Measurements from ENCODE around the gene TRMT2A. TPM values are rescaled to one million over a fixed set of nuclear protein-coding genes. Genes with fewer than 3 reads are reported as not detected.
"Not testable (repeated sequence)": the region's sequence is repeated elsewhere in the genome, so short reads cannot be mapped to it uniquely, and the experiment has no call there.

TRMT2A gene
- total and polyA plus RNA-seq, 8 donors = 39.3 to 60.4 (median 46.6) TPM

DNA sequence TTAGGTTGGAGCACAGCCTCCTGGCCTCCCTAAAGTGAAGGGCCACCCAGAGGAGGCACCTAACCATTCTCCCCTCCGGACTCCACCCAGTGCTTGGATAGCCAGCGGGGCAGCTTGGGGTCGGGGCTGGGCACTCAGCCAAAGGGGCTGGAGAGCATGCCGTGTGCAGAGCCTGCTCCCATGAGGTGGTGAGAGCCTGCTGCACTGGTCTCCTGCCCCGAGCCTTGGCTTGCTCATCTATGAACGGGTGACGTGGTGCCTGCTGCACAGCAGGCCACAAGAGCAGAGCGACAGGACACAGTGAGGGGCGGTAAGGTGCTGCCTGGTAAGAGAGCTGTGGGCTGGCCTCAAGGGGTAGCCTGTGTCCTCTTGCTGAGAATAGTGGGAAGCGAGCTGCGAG lies 47.8 kb upstream of the TRMT2A start:
- Histone ChIP-seq H3K4me3 (no peak overlapping the region), H3K36me3 (no peaks in the 10 kb centered on the region), H3K27ac (no peak overlapping the region), H3K4me1 (no peaks in the 10 kb centered on the region), H3K27me3 (no peaks in the 10 kb centered on the region), H3K9me3 (no peaks in the 10 kb centered on the region)
- DNase-seq (no peak), ATAC-seq (no peak)
- TF ChIP-seq, protein P1, sequence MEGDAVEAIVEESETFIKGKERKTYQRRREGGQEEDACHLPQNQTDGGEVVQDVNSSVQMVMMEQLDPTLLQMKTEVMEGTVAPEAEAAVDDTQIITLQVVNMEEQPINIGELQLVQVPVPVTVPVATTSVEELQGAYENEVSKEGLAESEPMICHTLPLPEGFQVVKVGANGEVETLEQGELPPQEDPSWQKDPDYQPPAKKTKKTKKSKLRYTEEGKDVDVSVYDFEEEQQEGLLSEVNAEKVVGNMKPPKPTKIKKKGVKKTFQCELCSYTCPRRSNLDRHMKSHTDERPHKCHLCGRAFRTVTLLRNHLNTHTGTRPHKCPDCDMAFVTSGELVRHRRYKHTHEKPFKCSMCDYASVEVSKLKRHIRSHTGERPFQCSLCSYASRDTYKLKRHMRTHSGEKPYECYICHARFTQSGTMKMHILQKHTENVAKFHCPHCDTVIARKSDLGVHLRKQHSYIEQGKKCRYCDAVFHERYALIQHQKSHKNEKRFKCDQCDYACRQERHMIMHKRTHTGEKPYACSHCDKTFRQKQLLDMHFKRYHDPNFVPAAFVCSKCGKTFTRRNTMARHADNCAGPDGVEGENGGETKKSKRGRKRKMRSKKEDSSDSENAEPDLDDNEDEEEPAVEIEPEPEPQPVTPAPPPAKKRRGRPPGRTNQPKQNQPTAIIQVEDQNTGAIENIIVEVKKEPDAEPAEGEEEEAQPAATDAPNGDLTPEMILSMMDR (IDR thresholded peaks at IDR 0.05) = no peak
- intact Hi-C loops (cut with DNase I) = no loop called here

DNA sequence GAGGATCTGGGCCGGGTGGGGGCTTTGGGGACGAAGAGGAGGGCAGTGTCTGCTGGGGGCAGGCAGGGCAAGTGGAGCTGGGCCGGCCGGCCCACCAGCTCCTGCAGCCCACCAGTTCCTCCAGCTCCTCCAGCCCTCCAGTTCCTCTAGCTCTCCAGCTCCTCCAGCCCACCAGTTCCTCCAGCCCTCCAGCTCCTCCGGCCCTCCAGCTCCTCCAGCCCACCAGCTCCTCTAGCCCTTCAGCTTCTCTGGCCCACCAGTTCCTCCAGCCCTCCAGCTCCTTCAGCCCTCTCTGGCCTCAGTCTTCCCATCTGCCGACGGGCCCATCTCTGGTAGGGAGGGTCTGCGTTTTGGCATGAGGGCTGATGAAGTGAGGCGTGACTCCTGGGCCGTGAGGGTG lies 43.0 kb upstream of the TRMT2A start:
- TF ChIP-seq, protein P1 (IDR thresholded peaks at IDR 0.05) = no peak
- H3K27ac ChIP-seq = no peak overlapping the region
- intact Hi-C loops (cut with DNase I) = no loop called here
- H3K4me1 ChIP-seq = peaks cover 0 to 7% of the 10 kb centered on the region in 2 donors
- H3K27me3 ChIP-seq = peaks cover 0 to 16% of the 10 kb centered on the region in 2 donors
- no peaks in the 10 kb centered on the region for H3K9me3 ChIP-seq
- DNase-seq = no peak
- no peak for ATAC-seq
- no peak overlapping the region for H3K4me3 ChIP-seq
- no peaks in the 10 kb centered on the region for H3K36me3 ChIP-seq

DNA sequence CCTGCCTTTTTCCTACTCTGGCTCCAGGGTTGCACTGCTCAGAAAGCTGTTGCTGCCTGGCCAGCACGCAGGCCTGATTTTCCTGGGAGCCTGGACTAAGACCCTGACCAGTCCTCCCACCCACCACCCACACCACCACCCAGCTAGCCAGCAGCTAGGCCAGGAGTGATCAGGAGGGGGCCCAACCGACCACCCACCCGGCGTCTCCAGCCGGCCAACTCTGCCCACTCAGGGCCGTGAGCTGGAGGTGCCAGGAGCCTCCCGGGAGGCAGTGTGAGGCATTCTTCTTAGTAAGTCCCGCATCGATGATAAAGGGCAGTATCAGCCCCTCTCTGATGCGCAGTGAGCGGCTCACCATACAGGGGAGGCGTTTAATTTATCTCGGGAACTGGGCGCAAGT lies 42.5 kb upstream of the TRMT2A start:
- not testable (repeated sequence) for H3K4me3 ChIP-seq, H3K36me3 ChIP-seq, DNase-seq, H3K9me3 ChIP-seq, ATAC-seq, H3K27ac ChIP-seq, H3K4me1 ChIP-seq
- intact Hi-C loops (cut with DNase I) = loop anchor here (5.0 to 10.0 kb wide), 2 partner anchors 108 to 125 kb away; partner anchors contain the start of gene RTN4R (in 1 of the 2)
- peaks cover 0 to 21% of the 10 kb centered on the region in 2 donors for H3K27me3 ChIP-seq

DNA sequence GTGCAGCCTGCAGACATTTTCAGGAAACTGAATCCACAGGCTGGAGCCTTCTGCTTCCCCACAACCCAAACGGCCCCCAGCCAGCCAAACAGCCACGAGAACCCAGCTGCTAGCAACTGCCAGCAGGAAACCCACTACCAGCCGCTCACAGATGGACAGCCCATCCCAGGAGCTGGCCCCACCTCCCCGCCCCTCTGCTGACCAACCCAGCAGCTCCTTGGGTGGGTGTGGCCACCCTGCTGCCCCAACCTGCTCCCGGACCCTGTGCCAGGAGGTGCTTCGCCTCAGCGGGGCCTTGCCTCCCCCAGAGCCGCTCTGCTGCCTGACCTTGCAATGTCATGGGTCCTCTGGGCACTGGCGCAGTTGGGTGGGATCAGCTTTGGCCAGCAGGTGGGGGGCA lies 42.0 kb upstream of the TRMT2A start:
- Histone ChIP-seq H3K36me3 (no peaks in the 10 kb centered on the region), H3K9me3 (no peaks in the 10 kb centered on the region), H3K4me3 (no peak overlapping the region), H3K27me3 (peaks cover 0 to 26% of the 10 kb centered on the region in 2 donors), H3K27ac (no peak overlapping the region), H3K4me1 (peaks cover 0 to 7% of the 10 kb centered on the region in 2 donors)
- intact Hi-C loops (cut with DNase I) = loop anchor here (5.0 to 10.0 kb wide), 2 partner anchors 108 to 126 kb away; partner anchors contain the start of gene RTN4R (in 1 of the 2)
- TF ChIP-seq, protein P1 (IDR thresholded peaks at IDR 0.05) = no peak
- ATAC-seq (no peak), DNase-seq (no peak)

DNA sequence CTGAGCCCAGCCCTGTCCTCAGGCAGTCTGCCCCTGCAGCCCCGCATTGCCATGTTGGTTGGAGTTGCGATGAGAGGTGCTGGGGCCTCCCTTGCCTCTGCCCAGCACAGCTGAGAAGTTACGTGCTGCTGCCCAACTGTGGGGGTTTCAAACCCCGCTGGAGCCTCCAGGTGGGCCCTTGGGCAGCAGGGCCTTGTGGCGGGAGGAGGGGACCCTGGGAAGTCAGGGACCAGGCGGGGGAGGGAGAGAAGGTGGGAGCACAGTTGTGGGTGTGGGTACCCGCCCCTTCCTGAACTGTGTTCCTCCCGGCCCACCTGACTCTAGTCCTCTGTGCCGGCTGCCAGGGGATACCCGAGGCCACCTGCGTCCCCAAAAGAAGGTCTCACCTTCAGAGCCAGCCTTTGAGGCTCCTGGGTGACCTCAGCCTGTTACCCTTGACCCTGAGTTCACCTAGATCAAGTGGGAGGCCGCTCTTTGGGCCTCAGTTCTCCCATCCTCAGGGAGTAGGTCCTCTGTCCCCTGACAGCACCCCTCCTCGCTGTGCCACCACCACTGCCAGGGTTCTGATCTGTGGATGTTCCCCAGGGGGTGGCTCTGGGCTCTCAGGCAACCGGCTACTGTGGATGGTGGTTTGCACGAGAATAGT lies 41.5 kb upstream of the TRMT2A start:
- intact Hi-C loops (cut with DNase I) = loop anchor here (5.0 to 10.0 kb wide), 2 partner anchors 109 to 126 kb away; partner anchors contain the start of gene RTN4R (in 1 of the 2)
- Histone ChIP-seq H3K4me1 (peaks cover 0 to 7% of the 10 kb centered on the region in 2 donors), H3K36me3 (no peaks in the 10 kb centered on the region), H3K27ac (no peak overlapping the region), H3K27me3 (peaks cover 0 to 31% of the 10 kb centered on the region in 2 donors), H3K4me3 (no peak overlapping the region), H3K9me3 (no peaks in the 10 kb centered on the region)
- no peak for ATAC-seq
- TF ChIP-seq, protein P1 (IDR thresholded peaks at IDR 0.05) = no peak
- DNase-seq = no peak

Data from left lung (tissue), 10 donors.